Diencephalon (tissue), 1 donor: ENCODE data around the gene CALML5. TPM values are rescaled to one million over a fixed set of nuclear protein-coding genes. Genes with fewer than 3 reads are reported as not detected.

ENCODE experiments used
- total RNA-seq: library from RNA; depleted of rRNA; stranded (reverse); fragments of >200 nt; gene quantifications from one replicate; pipeline ENCODE4 v1.2.3, GENCODE V29; 2014

Gene CALML5
- total RNA-seq: not detected

GRCh38 chr10:5499493-5500140, at the start of gene CALML5:
CALML5 (minus strand) TSS chr10:5499570; CDS start chr10:5499438, 132 bp downstream.

GRCh38 chr10:5524641-5525560, 25.5 kb upstream of the CALML5 start, which contains the start of gene CALML3:
CALML3 (plus strand) TSS chr10:5524961; CDS start chr10:5525086, 125 bp downstream.

Other genes with a start within 250 kb of the CALML5 start
- gene UCN3, start 134.6 kb downstream of the CALML5 start, total RNA-seq: not detected
- not detected for gene TUBAL3, start 94.7 kb downstream of the CALML5 start, total RNA-seq
- 34.8 TPM for gene NET1, start 87.0 kb downstream of the CALML5 start, total RNA-seq
- 0.69 TPM for gene CALML3, start 25.4 kb upstream of the CALML5 start, total RNA-seq
- 12.7 TPM for gene ASB13, start 167.0 kb upstream of the CALML5 start, total RNA-seq
- 103 TPM for gene TASOR2, start 185.3 kb upstream of the CALML5 start, total RNA-seq